ENCODE measurements around the gene CRACR2B.

Gene CRACR2B

DNA sequence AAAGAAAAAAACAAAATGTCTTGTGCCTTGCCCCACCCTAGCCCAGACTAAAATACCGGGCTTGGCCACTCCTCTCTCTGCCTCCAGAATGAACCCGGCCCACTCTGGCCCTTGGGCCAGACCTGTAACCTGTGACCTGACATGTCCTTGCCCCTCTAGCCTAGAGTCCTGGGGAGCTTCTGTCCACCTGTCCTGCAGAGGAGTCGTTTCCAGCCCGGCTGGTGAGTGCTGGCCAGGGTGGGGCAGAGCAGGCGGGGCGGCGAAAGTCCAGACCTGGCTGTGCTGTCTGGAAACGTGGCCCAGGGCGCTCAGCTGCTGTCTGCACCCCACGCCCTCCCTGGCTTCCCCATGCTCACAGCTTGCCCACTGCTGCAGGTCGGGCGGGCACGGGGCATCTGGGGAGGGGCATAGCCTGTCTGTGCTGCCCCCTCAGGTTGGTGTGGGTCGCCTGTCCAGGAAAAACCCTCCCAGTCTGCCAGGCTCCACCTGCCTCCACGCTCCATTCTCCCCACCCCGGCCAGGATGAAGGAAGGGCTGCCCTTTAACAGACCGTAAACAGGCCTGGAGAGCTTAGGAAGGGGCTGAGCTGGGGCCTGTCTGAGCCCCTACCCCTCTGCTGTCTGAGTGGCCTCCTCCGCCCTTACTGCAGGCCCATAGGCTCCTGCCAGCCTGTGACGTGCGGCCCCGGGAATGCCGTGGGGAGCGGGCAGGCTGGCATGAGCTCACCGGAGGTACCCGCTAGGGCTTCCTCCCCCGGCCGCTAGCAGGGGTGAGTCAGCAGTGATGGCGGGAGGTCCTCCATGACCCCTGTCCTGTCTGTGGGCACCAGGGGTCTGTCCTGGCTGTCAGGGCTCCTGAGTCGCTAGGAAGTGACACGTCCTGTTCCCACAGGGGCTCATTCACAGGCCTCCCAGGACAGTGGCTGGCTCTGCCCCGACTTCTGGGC, 6.9 kb downstream of the CRACR2B start:
- Histone ChIP-seq H3K4me1 (ENCODE audit: insufficient read depth, low read length, poor library complexity, severe bottlenecking) (peaks cover 15% of the 10 kb centered on the region), H3K4me2 (ENCODE audit: low read depth, low read length, poor library complexity, severe bottlenecking) (peak overlapping the region; percentile 84), H3K9me2 (replicated peaks; ENCODE audit: low read depth, low read length) (no peaks in the 10 kb centered on the region), H3K9me3 (ENCODE audit: insufficient read depth, low read depth, low read length) (no peaks in the 10 kb centered on the region), H3K79me2 (ENCODE audit: insufficient read depth, low read length) (peaks cover 9% of the 10 kb centered on the region; the same call in 1 of the 2 replicates), H4K20me1 (ENCODE audit: insufficient read depth, low read length, poor library complexity, severe bottlenecking) (peaks cover 10% of the 10 kb centered on the region), H2AFZ (ENCODE audit: low read length) (no peak overlapping the region), H3K4me3 (ENCODE audit: low read length, poor library complexity, severe bottlenecking) (peak overlapping the region; percentile 13), H3F3A (ENCODE audit: low read depth) (no peaks in the 10 kb centered on the region), H3K36me3 (ENCODE audit: insufficient read depth, low read length) (peaks cover 11% of the 10 kb centered on the region; the same call in 1 of the 2 replicates), H3K27me3 (ENCODE audit: insufficient read depth, low read length, poor library complexity, severe bottlenecking) (no peaks in the 10 kb centered on the region), H3K9ac (ENCODE audit: low read depth, low read length, poor library complexity, severe bottlenecking) (no peak overlapping the region)
- TF ChIP-seq EZH2phosphoT487 (IDR thresholded peaks at IDR 0.05; ENCODE audit: borderline replicate concordance): no peak
- TF ChIP-seq, protein P1, sequence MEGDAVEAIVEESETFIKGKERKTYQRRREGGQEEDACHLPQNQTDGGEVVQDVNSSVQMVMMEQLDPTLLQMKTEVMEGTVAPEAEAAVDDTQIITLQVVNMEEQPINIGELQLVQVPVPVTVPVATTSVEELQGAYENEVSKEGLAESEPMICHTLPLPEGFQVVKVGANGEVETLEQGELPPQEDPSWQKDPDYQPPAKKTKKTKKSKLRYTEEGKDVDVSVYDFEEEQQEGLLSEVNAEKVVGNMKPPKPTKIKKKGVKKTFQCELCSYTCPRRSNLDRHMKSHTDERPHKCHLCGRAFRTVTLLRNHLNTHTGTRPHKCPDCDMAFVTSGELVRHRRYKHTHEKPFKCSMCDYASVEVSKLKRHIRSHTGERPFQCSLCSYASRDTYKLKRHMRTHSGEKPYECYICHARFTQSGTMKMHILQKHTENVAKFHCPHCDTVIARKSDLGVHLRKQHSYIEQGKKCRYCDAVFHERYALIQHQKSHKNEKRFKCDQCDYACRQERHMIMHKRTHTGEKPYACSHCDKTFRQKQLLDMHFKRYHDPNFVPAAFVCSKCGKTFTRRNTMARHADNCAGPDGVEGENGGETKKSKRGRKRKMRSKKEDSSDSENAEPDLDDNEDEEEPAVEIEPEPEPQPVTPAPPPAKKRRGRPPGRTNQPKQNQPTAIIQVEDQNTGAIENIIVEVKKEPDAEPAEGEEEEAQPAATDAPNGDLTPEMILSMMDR (conservative IDR thresholded peaks at IDR 0.05; ENCODE audit: low read length): no peak

DNA sequence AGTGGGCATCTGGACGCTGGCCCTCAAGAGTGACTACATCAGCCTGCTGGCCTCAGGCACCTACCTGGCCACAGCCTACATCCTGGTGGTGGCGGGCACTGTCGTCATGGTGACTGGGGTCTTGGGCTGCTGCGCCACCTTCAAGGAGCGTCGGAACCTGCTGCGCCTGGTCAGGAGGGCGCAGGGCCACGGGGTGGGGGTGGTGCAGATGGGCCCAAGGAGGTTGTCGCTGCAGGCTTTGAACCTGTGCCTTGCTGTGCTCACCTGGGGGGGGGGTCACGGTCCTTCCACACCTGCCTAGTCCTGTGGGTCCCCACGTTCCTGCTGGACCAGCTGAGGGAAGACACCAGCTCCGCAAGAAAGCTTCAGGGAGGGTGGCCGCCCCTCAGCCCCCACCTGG, 8.6 kb downstream of the CRACR2B start:
- Histone ChIP-seq H2AFZ (ENCODE audit: low read length) (no peak overlapping the region), H3K9me3 (ENCODE audit: insufficient read depth, low read depth, low read length) (no peaks in the 10 kb centered on the region), H3K36me3 (ENCODE audit: insufficient read depth, low read length) (peaks cover 13% of the 10 kb centered on the region; the same call in 1 of the 2 replicates), H3K4me2 (ENCODE audit: low read depth, low read length, poor library complexity, severe bottlenecking) (no peak overlapping the region), H3K9me2 (replicated peaks; ENCODE audit: low read depth, low read length) (no peaks in the 10 kb centered on the region), H3K27me3 (ENCODE audit: insufficient read depth, low read length, poor library complexity, severe bottlenecking) (no peaks in the 10 kb centered on the region), H3K9ac (ENCODE audit: low read depth, low read length, poor library complexity, severe bottlenecking) (no peak overlapping the region), H3K79me2 (ENCODE audit: insufficient read depth, low read length) (peaks cover 23% of the 10 kb centered on the region), H3K4me1 (ENCODE audit: insufficient read depth, low read length, poor library complexity, severe bottlenecking) (peaks cover 27% of the 10 kb centered on the region), H3F3A (ENCODE audit: low read depth) (no peaks in the 10 kb centered on the region), H3K4me3 (ENCODE audit: low read length, poor library complexity, severe bottlenecking) (no peak overlapping the region), H4K20me1 (ENCODE audit: insufficient read depth, low read length, poor library complexity, severe bottlenecking) (peaks cover 26% of the 10 kb centered on the region)
- TF ChIP-seq EZH2phosphoT487 (IDR thresholded peaks at IDR 0.05; ENCODE audit: borderline replicate concordance): no peak
- TF ChIP-seq, protein P1 (conservative IDR thresholded peaks at IDR 0.05; ENCODE audit: low read length): no peak

DNA sequence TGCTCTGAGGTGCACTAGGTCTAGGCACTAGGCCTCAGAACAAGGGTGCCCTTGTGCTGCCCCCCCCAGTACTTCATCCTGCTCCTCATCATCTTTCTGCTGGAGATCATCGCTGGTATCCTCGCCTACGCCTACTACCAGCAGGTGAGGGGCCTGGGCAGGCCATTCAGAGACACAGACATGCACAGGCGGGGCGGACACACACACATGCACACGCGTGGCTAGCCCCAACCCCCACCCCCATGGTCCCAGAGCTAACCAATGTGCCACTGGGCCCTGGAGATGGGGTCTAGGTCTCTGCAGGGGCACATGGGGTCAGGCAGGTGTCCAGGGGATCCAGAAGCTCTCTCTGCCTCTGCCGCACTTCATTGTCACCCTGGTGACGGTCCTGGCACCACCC, 9.0 kb downstream of the CRACR2B start:
- H3K9me3 ChIP-seq (ENCODE audit: insufficient read depth, low read depth, low read length): no peaks in the 10 kb centered on the region
- no peak overlapping the region for H3K4me2 ChIP-seq (ENCODE audit: low read depth, low read length, poor library complexity, severe bottlenecking)
- no peak overlapping the region for H3K4me3 ChIP-seq (ENCODE audit: low read length, poor library complexity, severe bottlenecking)
- no peak overlapping the region for H3K9ac ChIP-seq (ENCODE audit: low read depth, low read length, poor library complexity, severe bottlenecking)
- peaks cover 27% of the 10 kb centered on the region for H3K79me2 ChIP-seq (ENCODE audit: insufficient read depth, low read length)
- peaks cover 29% of the 10 kb centered on the region for H3K4me1 ChIP-seq (ENCODE audit: insufficient read depth, low read length, poor library complexity, severe bottlenecking)
- peaks cover 13% of the 10 kb centered on the region; the same call in 1 of the 2 replicates for H3K36me3 ChIP-seq (ENCODE audit: insufficient read depth, low read length)
- no peak overlapping the region for H2AFZ ChIP-seq (ENCODE audit: low read length)
- H3F3A ChIP-seq (ENCODE audit: low read depth): no peaks in the 10 kb centered on the region
- TF ChIP-seq, protein P1 (conservative IDR thresholded peaks at IDR 0.05; ENCODE audit: low read length): no peak
- TF ChIP-seq EZH2phosphoT487 (IDR thresholded peaks at IDR 0.05; ENCODE audit: borderline replicate concordance): no peak
- peaks cover 28% of the 10 kb centered on the region for H4K20me1 ChIP-seq (ENCODE audit: insufficient read depth, low read length, poor library complexity, severe bottlenecking)
- no peaks in the 10 kb centered on the region for H3K9me2 ChIP-seq (replicated peaks; ENCODE audit: low read depth, low read length)
- no peaks in the 10 kb centered on the region for H3K27me3 ChIP-seq (ENCODE audit: insufficient read depth, low read length, poor library complexity, severe bottlenecking)

All from Loucy (cell line).